Tibial nerve (tissue), 4 donors: Measurements from ENCODE around the gene ANO7. TPM values are rescaled to one million over a fixed set of nuclear protein-coding genes. Genes with fewer than 3 reads are reported as not detected.

Source experiments
- DNase-seq, 2 donors: peaks; one replicate each; pipeline ENCODE4 v3.0.0-alpha.2; 2019; ENCODE audit warnings: low spot score in 2 of 2
- H3K27ac ChIP-seq, 4 donors: fragments of 200-600 bp; sonication (generic) in 3 of 4; one replicate each; pipeline ENCODE4 v1.5.1; 2017 to 2019; ENCODE audit warnings: mild to moderate bottlenecking in 1 of 4
- H3K27me3 ChIP-seq, 2 donors: fragments of 200-600 bp; sonication (generic) in 1 of 2; one replicate each; pipeline versions ENCODE4 v1.5.1 to v1.6.0; 2017 to 2019
- H3K36me3 ChIP-seq, 3 donors: fragments of 200-600 bp; sonication (generic); one replicate each; pipeline ENCODE4 v1.5.1; 2018 to 2019
- H3K4me1 ChIP-seq, 4 donors: fragments of 200-600 bp; sonication (generic) in 3 of 4; one replicate each; pipeline ENCODE4 v1.5.1; 2017 to 2019
- H3K4me3 ChIP-seq, 4 donors: fragments of 200-600 bp; sonication (generic) in 3 of 4; one replicate each; pipeline ENCODE4 v1.5.1; 2017 to 2019; ENCODE audit warnings: mild to moderate bottlenecking in 1 of 4, moderate library complexity in 1 of 4
- H3K9me3 ChIP-seq, 4 donors: fragments of 200-600 bp; sonication (generic) in 3 of 4; one replicate each; pipeline ENCODE4 v1.5.1; 2017 to 2019
- CTCF ChIP-seq, 5 experiments: fragments of 200-600 bp in 3 of 5; fragments of 450-650 bp in 2 of 5; sonication (generic) in 3 of 5; IDR thresholded peaks; one replicate each; pipeline ENCODE4 v1.5.1; 2016 to 2019; ENCODE audit warnings: antibody characterized with exemption in 5 of 5, mild to moderate bottlenecking in 3 of 5, moderate library complexity in 2 of 5
- EP300 ChIP-seq, 2 donors: sonication (generic); formaldehyde crosslinking; IDR thresholded peaks; one replicate each; pipeline ENCODE4 v1.6.1; 2017; ENCODE audit warnings: antibody characterized with exemption in 2 of 2, mild to moderate bottlenecking in 1 of 2
- POLR2A ChIP-seq, 2 donors: fragments of 450-650 bp; IDR thresholded peaks; one replicate each; pipeline ENCODE4 v1.6.1; 2017; ENCODE audit warnings: antibody characterized with exemption in 2 of 2, mild to moderate bottlenecking in 2 of 2, moderate library complexity in 2 of 2
- WGBS, 2 donors: methylation state at CpG; one replicate each; pipeline ENCODE4 v1.1.5; 2018; 5-methylcytosine and 5-hydroxymethylcytosine counted together
- total RNA-seq, 4 donors: library from RNA; depleted of rRNA; stranded (reverse); fragments of >200 nt; gene quantifications; one replicate each; pipeline ENCODE4 v1.1.0, GENCODE V29; 2016

Gene ANO7
- total RNA-seq, 4 donors from 2014 or later = 0.42 to 1.2 (median 0.51) TPM

GRCh38 chr2:241199897-241200821 lies 11.7 kb downstream of the ANO7 start:
- DNase-seq = no peak
- Histone ChIP-seq H3K9me3 (no peaks in the 10 kb centered on the region), H3K36me3 (no peaks in the 10 kb centered on the region)

GRCh38 chr2:241200822-241201395 lies 12.4 kb downstream of the ANO7 start:
- WGBS, 2 donors = 83 to 84% methylated on average over 19 to 21 of the region's 21 CpGs
- TF ChIP-seq CTCF (IDR thresholded peaks at IDR 0.05) (no peak), EP300 (IDR thresholded peaks at IDR 0.05) (no peak)
- no peaks in the 10 kb centered on the region for H3K9me3 ChIP-seq
- no peak overlapping the region for H3K27ac ChIP-seq
- DNase-seq = no peak
- no peaks in the 10 kb centered on the region for H3K4me1 ChIP-seq
- H3K27me3 ChIP-seq = no peaks in the 10 kb centered on the region
- H3K4me3 ChIP-seq = no peak overlapping the region
- no peaks in the 10 kb centered on the region for H3K36me3 ChIP-seq

More at GRCh38 chr2:241199897-241200821, 11.7 kb downstream of the ANO7 start:
- no peaks in the 10 kb centered on the region for H3K4me1 ChIP-seq
- no peak for TF ChIP-seq POLR2A (IDR thresholded peaks at IDR 0.05)
- no peak for TF ChIP-seq EP300 (IDR thresholded peaks at IDR 0.05)
- no peak for TF ChIP-seq CTCF (IDR thresholded peaks at IDR 0.05)
- 81 to 84% methylated on average over 36 to 40 of the region's 42 CpGs for WGBS, 2 donors
- H3K4me3 ChIP-seq = no peak overlapping the region
- no peak overlapping the region for H3K27ac ChIP-seq
- H3K27me3 ChIP-seq = no peaks in the 10 kb centered on the region

GRCh38 chr2:241201445-241202267 lies 13.2 kb downstream of the ANO7 start:
- H3K4me3 ChIP-seq = no peak overlapping the region
- no peak overlapping the region for H3K27ac ChIP-seq
- DNase-seq = no peak
- H3K4me1 ChIP-seq = no peaks in the 10 kb centered on the region
- H3K36me3 ChIP-seq = no peaks in the 10 kb centered on the region
- TF ChIP-seq CTCF (IDR thresholded peaks at IDR 0.05) = no peak
- TF ChIP-seq EP300 (IDR thresholded peaks at IDR 0.05) = no peak
- no peak for TF ChIP-seq POLR2A (IDR thresholded peaks at IDR 0.05)
- H3K9me3 ChIP-seq = no peaks in the 10 kb centered on the region
- H3K27me3 ChIP-seq = no peaks in the 10 kb centered on the region
- 67 to 85% methylated on average over 13 to 20 of the region's 24 CpGs for WGBS, 2 donors

- Histone ChIP-seq H3K27ac (no peak overlapping the region), H3K4me1 (no peaks in the 10 kb centered on the region), H3K9me3 (no peaks in the 10 kb centered on the region), H3K4me3 (no peak overlapping the region), H3K36me3 (no peaks in the 10 kb centered on the region), H3K27me3 (no peaks in the 10 kb centered on the region)
- no peak for DNase-seq
- TF ChIP-seq EP300 (IDR thresholded peaks at IDR 0.05) (no peak), POLR2A (IDR thresholded peaks at IDR 0.05) (no peak), CTCF (IDR thresholded peaks at IDR 0.05) (no peak)
- WGBS, 2 donors = 89 to 93% methylated on average over 7 of the region's 15 CpGs
These were observed 13.8 kb downstream of the ANO7 start for GRCh38 chr2:241202268-241202585.
